Measurements from ENCODE around the gene NCAPH2.

DNA sequence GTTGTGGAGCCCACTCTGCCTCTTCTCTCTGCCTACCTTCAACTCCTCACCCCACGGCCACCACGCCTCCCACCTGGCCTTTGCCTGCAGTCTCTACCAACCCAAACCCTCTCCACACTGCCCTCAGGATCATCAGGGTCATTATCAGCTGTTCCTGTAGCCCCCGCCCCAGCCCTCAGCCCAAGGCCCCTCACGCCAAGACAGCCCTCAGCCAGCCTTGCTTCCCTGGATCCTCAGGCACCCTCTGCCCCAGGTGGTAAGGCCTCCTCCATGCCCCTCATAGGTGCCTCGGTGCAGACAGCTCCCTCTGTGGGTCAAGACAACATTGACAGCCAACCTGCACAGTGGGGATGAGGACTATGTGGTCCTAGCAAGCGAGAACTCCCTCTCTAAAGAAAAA is 34.9 kb upstream of the NCAPH2 start:
- TF ChIP-seq, protein P1, sequence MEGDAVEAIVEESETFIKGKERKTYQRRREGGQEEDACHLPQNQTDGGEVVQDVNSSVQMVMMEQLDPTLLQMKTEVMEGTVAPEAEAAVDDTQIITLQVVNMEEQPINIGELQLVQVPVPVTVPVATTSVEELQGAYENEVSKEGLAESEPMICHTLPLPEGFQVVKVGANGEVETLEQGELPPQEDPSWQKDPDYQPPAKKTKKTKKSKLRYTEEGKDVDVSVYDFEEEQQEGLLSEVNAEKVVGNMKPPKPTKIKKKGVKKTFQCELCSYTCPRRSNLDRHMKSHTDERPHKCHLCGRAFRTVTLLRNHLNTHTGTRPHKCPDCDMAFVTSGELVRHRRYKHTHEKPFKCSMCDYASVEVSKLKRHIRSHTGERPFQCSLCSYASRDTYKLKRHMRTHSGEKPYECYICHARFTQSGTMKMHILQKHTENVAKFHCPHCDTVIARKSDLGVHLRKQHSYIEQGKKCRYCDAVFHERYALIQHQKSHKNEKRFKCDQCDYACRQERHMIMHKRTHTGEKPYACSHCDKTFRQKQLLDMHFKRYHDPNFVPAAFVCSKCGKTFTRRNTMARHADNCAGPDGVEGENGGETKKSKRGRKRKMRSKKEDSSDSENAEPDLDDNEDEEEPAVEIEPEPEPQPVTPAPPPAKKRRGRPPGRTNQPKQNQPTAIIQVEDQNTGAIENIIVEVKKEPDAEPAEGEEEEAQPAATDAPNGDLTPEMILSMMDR (IDR thresholded peaks at IDR 0.05): peak in 2 of 6 experiments; percentile 5 to 15
- TF ChIP-seq POLR2A (IDR thresholded peaks at IDR 0.05): no peak
- TF ChIP-seq EP300 (IDR thresholded peaks at IDR 0.05): no peak
